ENCODE measurements around the gene CD300LG. TPM values are rescaled to one million over a fixed set of nuclear protein-coding genes. Genes with fewer than 3 reads are reported as not detected.

Gene CD300LG
- total and polyA plus RNA-seq, 2 experiments from 2014 or later: not detected

DNA sequence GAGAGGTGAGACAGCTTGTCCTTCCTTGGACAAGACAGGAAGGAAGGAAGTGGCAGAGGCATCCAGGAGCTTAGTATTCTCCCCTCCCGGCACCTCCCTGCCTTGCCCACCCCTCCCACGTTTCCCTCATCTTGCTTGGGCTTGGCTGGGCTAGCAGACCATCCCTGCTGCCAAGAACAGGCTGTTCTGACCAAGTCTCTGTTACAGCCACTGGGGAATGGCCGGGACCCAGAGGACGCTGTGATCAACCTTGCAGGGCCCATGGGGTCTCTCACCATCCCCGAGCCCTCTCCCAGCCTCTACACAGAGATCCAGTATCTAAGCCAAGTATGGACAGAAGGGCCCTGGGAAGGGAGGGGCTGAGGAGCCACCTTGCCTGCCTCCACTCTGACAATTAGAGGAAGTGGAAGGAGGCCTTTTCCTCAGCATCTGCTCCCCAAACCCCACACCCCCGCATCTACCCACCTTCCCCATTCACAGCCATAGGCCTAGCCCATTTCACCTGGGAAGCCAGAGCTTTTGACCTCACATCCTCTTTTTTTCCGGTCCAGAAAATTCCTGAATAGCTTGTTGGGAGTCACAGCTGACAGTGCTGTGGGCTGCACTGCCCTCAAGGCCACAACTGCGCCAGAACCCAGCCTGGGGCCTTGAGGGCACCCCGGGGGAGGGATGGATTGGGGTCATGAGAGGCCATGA is 14.1 kb downstream of the CD300LG start:
- H3K79me2 ChIP-seq (replicated peaks; ENCODE audit: insufficient read depth): no peaks in the 10 kb centered on the region
- no peak for DNase-seq (ENCODE audit: low spot score)
- no peak overlapping the region for H3K27ac ChIP-seq (ENCODE audit: low read depth)
- no peak overlapping the region for H2AFZ ChIP-seq
- no peaks in the 10 kb centered on the region for H3F3A ChIP-seq (replicated peaks; ENCODE audit: low read depth)
- no peaks in the 10 kb centered on the region for H3K36me3 ChIP-seq (ENCODE audit: insufficient read depth)
- H3K9me3 Mint-ChIP-seq: no peaks in the 10 kb centered on the region; the same call in 2 of the 3 replicates
- H3K27me3 ChIP-seq (ENCODE audit: insufficient read depth): no peaks in the 10 kb centered on the region
- TF ChIP-seq ZNF114 (CRISPR knock-in tag; IDR thresholded peaks at IDR 0.05) (no peak), CREB1 (CRISPR knock-in tag; IDR thresholded peaks at IDR 0.05; ENCODE audit: low read depth) (no peak), EZH2phosphoT487 (IDR thresholded peaks at IDR 0.05; ENCODE audit: unreplicated experiment) (no peak), NANOG (IDR thresholded peaks at IDR 0.05; ENCODE audit: borderline replicate concordance) (no peak), JUNB (IDR thresholded peaks at IDR 0.05; ENCODE audit: unreplicated experiment) (no peak), EZH2 (IDR thresholded peaks at IDR 0.05; ENCODE audit: low read depth, unreplicated experiment) (no peak), STAT1 (IDR thresholded peaks at IDR 0.05; ENCODE audit: unreplicated experiment) (no peak), POLR2AphosphoS5 (IDR thresholded peaks at IDR 0.05; ENCODE audit: low read depth) (no peak), ZNF331 (CRISPR knock-in tag; IDR thresholded peaks at IDR 0.05; ENCODE audit: low read depth) (no peak)
- TF ChIP-seq, protein P1, sequence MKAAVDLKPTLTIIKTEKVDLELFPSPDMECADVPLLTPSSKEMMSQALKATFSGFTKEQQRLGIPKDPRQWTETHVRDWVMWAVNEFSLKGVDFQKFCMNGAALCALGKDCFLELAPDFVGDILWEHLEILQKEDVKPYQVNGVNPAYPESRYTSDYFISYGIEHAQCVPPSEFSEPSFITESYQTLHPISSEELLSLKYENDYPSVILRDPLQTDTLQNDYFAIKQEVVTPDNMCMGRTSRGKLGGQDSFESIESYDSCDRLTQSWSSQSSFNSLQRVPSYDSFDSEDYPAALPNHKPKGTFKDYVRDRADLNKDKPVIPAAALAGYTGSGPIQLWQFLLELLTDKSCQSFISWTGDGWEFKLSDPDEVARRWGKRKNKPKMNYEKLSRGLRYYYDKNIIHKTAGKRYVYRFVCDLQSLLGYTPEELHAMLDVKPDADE (IDR thresholded peaks at IDR 0.05): no peak
- TF ChIP-seq, protein P2, sequence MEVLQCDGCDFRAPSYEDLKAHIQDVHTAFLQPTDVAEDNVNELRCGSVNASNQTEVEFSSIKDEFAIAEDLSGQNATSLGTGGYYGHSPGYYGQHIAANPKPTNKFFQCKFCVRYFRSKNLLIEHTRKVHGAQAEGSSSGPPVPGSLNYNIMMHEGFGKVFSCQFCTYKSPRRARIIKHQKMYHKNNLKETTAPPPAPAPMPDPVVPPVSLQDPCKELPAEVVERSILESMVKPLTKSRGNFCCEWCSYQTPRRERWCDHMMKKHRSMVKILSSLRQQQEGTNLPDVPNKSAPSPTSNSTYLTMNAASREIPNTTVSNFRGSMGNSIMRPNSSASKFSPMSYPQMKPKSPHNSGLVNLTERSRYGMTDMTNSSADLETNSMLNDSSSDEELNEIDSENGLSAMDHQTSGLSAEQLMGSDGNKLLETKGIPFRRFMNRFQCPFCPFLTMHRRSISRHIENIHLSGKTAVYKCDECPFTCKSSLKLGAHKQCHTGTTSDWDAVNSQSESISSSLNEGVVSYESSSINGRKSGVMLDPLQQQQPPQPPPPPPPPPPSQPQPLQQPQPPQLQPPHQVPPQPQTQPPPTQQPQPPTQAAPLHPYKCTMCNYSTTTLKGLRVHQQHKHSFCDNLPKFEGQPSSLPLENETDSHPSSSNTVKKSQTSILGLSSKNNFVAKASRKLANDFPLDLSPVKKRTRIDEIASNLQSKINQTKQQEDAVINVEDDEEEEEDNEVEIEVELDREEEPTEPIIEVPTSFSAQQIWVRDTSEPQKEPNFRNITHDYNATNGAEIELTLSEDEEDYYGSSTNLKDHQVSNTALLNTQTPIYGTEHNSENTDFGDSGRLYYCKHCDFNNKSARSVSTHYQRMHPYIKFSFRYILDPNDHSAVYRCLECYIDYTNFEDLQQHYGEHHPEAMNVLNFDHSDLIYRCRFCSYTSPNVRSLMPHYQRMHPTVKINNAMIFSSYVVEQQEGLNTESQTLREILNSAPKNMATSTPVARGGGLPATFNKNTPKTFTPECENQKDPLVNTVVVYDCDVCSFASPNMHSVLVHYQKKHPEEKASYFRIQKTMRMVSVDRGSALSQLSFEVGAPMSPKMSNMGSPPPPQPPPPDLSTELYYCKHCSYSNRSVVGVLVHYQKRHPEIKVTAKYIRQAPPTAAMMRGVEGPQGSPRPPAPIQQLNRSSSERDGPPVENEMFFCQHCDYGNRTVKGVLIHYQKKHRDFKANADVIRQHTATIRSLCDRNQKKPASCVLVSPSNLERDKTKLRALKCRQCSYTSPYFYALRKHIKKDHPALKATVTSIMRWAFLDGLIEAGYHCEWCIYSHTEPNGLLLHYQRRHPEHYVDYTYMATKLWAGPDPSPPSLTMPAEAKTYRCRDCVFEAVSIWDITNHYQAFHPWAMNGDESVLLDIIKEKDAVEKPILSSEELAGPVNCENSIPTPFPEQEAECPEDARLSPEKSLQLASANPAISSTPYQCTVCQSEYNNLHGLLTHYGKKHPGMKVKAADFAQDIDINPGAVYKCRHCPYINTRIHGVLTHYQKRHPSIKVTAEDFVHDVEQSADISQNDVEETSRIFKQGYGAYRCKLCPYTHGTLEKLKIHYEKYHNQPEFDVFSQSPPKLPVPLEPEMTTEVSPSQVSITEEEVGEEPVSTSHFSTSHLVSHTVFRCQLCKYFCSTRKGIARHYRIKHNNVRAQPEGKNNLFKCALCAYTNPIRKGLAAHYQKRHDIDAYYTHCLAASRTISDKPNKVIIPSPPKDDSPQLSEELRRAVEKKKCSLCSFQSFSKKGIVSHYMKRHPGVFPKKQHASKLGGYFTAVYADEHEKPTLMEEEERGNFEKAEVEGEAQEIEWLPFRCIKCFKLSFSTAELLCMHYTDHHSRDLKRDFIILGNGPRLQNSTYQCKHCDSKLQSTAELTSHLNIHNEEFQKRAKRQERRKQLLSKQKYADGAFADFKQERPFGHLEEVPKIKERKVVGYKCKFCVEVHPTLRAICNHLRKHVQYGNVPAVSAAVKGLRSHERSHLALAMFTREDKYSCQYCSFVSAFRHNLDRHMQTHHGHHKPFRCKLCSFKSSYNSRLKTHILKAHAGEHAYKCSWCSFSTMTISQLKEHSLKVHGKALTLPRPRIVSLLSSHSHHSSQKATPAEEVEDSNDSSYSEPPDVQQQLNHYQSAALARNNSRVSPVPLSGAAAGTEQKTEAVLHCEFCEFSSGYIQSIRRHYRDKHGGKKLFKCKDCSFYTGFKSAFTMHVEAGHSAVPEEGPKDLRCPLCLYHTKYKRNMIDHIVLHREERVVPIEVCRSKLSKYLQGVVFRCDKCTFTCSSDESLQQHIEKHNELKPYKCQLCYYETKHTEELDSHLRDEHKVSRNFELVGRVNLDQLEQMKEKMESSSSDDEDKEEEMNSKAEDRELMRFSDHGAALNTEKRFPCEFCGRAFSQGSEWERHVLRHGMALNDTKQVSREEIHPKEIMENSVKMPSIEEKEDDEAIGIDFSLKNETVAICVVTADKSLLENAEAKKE (CRISPR knock-in tag; IDR thresholded peaks at IDR 0.05): no peak
- TF ChIP-seq, protein P3, sequence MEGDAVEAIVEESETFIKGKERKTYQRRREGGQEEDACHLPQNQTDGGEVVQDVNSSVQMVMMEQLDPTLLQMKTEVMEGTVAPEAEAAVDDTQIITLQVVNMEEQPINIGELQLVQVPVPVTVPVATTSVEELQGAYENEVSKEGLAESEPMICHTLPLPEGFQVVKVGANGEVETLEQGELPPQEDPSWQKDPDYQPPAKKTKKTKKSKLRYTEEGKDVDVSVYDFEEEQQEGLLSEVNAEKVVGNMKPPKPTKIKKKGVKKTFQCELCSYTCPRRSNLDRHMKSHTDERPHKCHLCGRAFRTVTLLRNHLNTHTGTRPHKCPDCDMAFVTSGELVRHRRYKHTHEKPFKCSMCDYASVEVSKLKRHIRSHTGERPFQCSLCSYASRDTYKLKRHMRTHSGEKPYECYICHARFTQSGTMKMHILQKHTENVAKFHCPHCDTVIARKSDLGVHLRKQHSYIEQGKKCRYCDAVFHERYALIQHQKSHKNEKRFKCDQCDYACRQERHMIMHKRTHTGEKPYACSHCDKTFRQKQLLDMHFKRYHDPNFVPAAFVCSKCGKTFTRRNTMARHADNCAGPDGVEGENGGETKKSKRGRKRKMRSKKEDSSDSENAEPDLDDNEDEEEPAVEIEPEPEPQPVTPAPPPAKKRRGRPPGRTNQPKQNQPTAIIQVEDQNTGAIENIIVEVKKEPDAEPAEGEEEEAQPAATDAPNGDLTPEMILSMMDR (conservative IDR thresholded peaks at IDR 0.05; ENCODE audit: low read depth in 2 of 2): no peak
- TF ChIP-seq, protein P4, sequence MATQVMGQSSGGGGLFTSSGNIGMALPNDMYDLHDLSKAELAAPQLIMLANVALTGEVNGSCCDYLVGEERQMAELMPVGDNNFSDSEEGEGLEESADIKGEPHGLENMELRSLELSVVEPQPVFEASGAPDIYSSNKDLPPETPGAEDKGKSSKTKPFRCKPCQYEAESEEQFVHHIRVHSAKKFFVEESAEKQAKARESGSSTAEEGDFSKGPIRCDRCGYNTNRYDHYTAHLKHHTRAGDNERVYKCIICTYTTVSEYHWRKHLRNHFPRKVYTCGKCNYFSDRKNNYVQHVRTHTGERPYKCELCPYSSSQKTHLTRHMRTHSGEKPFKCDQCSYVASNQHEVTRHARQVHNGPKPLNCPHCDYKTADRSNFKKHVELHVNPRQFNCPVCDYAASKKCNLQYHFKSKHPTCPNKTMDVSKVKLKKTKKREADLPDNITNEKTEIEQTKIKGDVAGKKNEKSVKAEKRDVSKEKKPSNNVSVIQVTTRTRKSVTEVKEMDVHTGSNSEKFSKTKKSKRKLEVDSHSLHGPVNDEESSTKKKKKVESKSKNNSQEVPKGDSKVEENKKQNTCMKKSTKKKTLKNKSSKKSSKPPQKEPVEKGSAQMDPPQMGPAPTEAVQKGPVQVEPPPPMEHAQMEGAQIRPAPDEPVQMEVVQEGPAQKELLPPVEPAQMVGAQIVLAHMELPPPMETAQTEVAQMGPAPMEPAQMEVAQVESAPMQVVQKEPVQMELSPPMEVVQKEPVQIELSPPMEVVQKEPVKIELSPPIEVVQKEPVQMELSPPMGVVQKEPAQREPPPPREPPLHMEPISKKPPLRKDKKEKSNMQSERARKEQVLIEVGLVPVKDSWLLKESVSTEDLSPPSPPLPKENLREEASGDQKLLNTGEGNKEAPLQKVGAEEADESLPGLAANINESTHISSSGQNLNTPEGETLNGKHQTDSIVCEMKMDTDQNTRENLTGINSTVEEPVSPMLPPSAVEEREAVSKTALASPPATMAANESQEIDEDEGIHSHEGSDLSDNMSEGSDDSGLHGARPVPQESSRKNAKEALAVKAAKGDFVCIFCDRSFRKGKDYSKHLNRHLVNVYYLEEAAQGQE (IDR thresholded peaks at IDR 0.05; ENCODE audit: unreplicated experiment): no peak
- no peaks in the 10 kb centered on the region for H3K4me1 Mint-ChIP-seq
- H3K27ac Mint-ChIP-seq: no peak overlapping the region
- no peaks in the 10 kb centered on the region for H4K20me1 ChIP-seq (replicated peaks; ENCODE audit: insufficient read depth)
- H3K36me3 Mint-ChIP-seq (ENCODE audit: low read depth): no peaks in the 10 kb centered on the region
- no peak overlapping the region for H3K4me2 ChIP-seq
- no peak overlapping the region for H3K4me3 Mint-ChIP-seq
- H3K27me3 Mint-ChIP-seq (ENCODE audit: insufficient read depth, low read depth, poor library complexity): peaks cover 5% of the 10 kb centered on the region
- no peaks in the 10 kb centered on the region for H3K9me2 ChIP-seq (ENCODE audit: insufficient read depth)
- H3K4me3 ChIP-seq: no peak overlapping the region
- no peaks in the 10 kb centered on the region for H3K4me1 ChIP-seq (ENCODE audit: insufficient read depth)
- no peak for ATAC-seq

Data from GM23338 (cell line).